Kidney capillary endothelial cell (primary cell): Measurements from ENCODE around the gene TRPC4AP.
A peak's percentile ranks its signal among the peaks of the same experiment; 100 is the strongest.

Experiments
- DNase-seq: peaks from one replicate; pipeline ENCODE4 v3.0.0-alpha.2; 2018; ENCODE audit warnings: low spot score

The TRPC4AP gene

DNA sequence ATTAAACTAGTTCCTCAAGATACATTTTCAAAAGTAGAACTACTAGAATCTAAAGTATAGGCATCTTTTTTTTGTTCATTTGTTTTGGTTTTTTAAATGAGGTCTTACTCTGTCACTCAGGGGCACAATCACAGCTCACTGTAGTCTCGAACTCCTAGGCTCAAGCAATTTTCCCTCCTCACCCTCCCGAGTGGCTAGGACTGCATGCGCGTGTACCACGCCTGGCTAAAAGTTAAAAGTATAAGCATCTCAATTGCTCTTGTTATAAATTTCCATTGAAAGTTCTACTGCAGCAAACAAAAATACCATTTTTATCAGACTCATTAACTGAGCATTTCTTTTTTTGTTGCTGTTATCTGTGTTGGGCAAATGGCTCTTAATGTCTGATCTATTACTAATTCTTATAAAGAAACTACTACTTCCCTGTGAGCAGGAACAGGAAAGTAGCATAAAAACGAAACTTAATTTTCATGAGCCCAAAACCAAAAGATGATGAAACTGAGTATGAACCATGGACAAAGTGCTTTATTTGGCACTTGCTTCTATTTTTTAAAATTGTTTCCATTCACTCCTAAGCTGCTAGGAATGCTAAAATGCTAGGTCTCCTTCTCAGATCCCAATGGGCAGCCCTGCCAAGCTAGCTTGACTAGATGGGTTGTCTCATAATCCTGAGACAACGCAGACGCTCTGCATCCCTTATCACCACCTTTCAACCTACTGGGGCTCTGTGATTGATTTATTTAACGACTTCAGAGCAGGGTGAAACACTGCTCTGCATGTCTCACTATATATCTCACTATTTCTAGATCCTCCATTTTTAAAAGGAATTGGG lies 36.9 kb downstream of the TRPC4AP start:
- no peak for DNase-seq

DNA sequence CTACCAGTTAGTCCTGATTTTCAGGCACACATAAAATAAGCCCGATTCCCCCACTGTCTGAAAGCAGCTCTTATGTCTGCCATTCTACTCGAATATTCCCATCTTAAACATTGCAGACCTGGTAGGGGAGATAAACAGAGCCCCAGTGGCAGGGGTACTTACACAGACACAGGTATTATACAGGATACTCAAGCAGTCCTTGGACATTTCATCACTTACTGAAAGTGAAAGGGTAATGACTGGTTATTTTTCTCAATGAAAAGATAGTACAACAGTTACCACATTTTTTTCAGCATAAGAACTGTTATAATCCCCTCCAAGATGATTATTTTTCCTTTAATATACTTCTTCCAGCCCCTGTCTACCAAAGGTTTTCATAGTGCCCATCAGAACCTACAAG lies 37.8 kb downstream of the TRPC4AP start:
- DNase-seq, result no peak

DNA sequence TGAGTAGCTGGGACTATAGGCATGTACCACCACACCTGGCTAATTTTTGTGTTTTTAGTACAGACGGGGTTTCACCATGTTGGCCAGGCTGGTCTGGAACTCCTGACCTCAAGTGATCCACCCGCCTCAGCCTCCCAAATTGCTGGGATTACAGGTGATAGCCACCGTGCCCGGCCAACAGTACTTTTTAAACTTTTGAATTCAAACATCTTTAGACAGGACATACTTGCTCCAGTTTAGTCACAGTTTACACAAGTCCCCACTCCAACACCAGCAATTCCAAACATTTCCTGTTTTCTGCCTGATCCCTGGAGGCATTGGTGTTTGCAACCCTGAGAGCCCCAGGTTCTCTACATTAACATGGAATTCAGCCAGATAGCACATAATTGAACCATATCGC lies 40.0 kb downstream of the TRPC4AP start:
- peak; percentile 2 for DNase-seq

DNA sequence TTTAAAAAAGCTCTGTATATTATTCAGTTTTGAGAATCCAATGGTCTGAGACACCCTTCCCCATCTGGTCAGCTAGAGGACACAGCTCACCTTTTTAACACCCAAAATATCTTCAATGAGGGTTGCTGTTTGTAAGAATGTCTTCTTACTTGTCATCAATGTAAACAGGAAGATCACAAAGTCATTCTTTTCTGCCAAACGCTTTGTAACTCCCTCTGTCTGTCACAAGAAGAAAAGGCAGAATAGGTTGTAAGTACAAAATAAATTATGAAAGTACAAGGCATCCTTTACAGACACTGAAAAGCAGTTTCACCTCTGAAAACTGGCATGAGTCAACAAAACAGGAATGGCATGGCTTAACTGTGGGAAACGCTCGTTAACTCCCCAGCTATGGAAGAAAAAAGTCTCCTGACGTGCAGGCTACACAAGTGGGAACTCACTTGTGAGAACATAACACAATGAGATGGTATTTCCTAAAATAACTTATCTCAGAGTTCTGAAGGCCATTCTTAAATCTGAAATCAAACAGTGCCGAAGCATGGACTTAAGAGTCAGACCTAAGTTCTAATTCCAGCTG lies 42.7 kb downstream of the TRPC4AP start:
- DNase-seq, result no peak

DNA sequence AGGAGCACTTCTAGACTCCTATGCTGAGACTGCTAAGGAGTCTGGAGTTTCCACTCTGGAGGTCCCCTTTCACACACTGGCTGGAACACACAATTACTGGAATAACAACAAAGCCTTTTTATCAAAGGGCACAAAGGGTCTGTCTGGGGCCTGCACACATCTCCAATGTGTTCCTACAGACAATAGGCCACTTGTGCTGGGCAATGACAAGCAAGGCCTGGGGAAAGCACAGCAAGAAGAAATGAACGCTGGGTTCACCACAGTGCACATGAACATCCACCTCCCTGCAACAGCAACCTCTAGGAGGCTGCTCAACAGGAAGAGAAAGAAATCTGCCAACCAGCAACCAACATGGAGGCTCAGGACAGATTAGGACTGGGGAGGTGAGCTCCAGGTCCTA lies 43.9 kb downstream of the TRPC4AP start:
- no peak for DNase-seq

DNA sequence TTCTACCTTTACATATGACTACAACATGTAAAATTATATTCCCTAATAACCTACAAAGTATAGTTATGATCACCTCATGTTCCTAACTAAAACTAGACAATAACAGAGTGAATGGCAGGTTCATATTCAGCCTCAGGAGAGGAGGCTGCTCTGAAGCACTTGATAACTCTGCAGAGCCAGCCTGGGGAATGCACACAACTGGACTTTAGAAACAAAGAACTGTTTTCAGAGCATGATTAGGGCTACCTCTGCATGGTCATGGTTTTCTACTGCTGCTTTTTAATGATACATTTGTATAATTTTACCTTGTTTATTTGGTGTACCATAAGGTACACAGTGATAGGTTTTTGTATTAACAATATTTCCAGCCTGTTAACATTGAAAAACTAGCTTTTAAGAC lies 50.3 kb downstream of the TRPC4AP start:
- no peak for DNase-seq

DNA sequence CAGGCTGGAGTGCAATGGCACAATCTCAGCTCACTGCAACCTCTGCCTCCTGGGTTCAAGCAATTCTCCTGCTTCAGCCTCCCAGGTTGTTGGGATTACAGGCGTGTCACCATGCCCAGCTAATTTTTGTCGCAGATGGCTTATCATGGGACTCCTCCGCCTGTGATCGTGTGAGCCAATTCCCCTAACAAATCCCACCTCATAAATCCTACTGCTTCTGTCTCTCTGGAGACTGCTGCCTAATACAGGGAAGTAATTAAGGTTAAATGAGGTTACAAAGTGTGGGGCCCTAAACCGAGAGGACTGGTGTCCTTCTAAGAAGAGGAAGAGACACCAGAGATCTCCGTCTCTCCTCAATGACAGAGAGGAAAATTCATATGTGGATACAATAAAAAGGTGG lies 52.0 kb downstream of the TRPC4AP start:
- DNase-seq, result no peak

DNA sequence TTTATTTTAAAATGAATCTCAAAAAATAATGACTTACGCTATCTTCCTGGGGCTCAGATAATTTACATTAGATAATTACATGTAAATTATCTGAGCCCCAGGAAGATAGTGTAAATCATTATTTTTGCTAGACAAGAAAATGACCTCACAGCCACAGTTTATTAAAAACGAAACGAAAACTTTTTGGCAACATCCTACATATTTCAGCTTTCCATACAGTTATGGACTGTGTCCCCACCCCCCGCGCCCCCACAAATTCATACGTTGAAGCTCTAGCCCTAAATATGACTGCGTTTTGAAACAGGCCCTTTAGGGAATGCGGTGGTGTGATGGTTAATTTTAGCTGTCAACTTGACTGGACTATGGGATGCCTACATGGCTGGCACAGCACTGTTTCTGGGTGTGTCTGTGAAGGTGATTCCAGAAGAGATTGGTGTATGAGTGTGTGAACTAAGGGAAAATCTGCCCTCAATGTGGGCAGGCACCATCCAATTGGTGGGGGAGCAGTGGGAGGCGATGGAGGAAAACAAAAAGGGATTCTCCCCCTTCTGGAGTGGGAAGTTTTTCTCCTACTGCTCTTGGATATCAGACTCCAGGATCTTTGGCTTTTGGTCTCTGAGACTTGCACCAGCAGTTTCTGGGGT lies 52.6 kb downstream of the TRPC4AP start:
- no peak for DNase-seq

DNA sequence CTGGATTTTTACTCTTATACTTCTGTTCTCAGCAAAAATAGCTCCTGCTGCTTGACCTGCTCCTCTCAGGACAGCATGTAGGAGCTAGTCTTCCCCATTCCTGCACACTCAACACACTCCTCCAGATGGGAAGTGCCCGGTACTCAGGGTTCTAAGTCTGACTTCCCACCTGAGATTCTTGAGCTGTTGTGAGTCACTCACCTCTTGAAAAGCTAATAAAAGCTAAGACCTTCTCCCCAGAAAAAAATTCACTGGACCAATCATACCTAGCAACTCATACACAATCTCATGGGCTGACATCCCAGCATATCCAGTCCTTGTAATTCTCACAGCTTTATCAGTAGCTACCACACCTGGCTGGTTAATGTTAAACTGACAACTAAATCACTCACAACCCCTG lies 53.5 kb downstream of the TRPC4AP start:
- no peak for DNase-seq

DNA sequence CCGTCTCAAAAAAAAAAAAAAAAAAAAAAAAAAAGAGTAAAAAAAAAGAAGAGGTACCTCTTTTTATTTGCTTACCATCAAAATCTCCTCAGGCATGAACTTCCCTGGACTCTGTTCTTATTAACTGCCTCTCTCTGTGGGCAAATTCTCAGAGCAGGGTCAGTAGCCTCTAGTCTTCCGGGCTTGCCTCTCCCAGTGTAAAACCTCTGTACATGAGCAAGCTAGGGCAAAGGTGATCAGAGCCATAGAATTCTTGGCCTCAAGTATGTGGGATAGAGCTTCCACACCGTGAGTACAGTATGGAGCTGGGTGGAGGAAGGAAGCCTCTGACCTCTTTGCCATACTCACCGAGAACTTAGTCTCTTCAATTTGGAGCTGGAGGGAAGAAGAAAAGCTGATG lies 58.5 kb downstream of the TRPC4AP start:
- DNase-seq, result no peak

DNA sequence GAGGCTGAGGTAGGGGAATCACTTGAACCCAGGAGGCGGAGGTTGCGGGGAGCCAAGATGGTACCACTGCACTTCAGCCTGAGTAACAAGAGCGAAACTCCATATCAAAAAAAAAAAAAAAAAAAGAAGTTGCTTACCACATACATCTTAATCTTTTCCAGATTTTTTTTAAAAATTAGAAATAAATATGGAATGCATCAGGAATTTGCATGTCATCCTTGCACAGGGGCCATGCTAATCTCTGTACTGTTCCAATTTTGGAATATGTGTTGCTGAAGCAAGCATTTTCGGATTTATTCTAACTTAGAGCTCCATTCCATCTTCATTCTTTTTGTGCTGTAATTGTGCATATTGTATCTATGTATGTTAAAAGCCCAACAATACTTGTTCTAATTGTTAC lies 62.5 kb downstream of the TRPC4AP start:
- no peak for DNase-seq

DNA sequence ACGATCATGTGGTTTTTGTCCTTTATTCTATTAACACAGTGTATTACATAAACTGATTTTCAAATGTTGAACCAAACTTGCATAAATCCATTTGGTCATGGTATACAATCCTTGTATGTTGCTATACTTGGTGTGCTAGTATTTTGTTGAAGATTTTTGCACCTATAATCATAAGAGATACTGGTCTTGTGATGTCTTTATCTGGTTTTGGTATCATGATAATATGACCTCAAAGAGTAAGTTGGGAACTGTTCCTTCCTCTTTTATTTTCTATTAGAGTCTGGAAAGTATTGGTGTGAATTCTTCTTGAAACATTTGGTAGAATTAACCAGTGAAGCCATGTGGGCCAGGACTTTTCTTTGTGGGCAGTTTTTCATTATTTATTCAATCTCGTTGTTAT lies 65.3 kb downstream of the TRPC4AP start:
- DNase-seq, result no peak

DNA sequence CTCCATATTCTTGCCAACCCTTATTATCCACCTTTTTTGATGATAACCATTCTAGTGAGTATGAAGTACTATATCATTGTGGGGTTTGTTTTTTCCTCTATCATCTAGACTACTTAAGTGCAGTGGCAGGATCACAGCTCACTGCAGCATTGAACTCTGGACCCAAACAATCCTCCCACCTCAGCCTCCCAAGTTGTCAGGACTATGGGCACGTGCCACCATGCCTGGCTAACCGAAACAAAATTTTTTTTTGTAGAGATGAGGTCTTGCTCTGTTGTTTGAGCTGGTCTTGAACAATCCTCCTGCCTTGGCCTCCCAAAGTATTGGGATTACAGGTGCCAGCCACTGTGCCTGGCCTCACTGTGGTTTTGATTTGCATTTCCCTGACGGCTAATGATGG lies 67.5 kb downstream of the TRPC4AP start:
- no peak for DNase-seq

DNA sequence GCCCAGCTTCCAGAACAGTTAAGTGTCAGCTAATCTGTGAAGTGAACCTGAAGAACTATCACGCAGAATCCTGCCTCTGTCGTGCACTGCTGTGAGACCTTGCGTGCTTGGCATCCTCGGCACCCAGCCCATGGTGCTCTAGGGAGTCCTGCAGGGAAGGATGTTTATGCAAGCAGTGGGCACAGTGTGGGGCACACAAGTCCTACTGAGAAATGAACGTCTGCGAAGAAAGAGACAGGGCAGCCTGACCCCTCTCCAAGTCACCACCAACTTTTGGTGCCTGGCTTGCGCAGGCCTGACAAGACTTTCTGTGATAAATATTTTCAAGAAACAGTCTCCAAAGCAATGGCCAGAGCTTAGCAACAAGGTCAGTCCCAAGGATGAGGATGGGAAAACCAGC lies 69.0 kb downstream of the TRPC4AP start:
- no peak for DNase-seq

DNA sequence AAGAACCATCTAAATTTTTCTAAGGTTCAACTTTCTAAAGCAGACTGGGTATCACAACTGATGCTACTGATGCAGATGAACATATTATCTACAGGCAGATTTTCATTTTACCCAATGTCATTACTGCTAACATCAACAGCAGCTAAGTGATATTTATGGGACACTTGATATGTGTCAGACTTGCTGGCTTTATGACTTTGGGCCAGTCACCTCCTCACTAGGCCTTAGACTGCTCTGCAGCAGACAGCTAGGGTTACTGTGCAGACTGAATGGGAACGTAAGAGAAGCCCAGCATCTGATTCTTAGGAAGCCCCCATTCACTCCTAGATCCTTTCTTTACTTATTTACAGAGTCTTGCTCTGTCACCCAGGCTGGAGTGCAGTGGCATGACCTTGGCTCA lies 70.8 kb downstream of the TRPC4AP start:
- DNase-seq, result no peak

DNA sequence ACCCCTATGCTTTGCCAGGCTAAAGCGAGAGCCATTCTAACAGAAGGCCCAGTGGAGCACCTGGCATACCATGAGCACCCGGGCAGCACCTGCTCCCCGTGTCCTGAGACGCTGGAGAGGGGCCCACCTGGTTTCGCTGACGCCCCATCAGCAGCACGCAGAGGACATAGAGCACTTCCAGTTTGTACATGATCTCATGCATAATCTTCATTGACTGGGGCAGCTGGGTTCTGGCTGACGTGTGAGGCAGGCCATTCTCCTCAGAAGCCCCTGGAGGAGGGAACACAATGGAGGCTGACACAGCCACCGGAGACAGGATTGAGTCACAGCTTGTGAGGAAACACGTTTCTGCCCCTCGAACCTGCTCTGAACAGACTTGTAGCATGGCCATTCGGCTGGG lies 71.5 kb downstream of the TRPC4AP start:
- DNase-seq, result peak; percentile 76

DNA sequence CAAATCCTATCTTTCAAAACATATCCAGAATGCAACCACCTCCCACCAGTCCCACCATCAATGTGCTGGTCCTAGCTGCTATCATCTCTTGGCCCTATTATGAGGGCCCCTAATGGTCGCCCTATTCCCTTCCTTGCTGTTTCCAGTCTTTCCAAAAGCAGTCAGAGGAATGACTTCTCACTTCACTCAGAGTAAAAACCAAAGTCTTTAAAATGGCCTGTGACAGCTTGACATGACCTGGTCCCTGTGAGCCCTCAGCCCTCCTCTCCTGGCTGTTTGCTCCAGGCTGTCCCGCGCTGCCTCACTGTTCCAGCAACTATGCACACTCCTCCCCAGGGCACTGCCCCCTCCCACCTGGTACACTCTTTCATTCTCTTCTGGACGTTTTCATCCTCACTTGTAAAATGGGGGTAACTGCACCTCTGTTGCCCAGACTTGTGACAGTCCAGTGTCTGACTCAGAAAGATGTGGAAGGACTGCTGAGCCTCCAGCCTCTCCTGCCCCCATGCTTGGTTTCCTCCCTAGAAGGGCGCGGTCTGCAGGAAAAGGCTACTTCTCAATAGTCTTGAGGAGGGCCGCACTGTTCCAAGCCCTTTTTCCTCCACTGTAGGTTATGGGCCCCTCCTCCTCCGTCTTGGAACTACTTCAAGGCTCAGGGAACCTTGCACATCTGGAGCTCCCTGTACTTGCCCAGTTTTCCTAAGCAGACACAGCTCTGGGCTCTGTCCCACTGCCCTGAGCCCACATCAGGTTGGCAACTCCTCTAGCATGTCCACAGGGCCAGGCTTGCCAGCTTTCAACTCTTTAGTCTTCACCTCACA lies 72.3 kb downstream of the TRPC4AP start:
- no peak for DNase-seq

DNA sequence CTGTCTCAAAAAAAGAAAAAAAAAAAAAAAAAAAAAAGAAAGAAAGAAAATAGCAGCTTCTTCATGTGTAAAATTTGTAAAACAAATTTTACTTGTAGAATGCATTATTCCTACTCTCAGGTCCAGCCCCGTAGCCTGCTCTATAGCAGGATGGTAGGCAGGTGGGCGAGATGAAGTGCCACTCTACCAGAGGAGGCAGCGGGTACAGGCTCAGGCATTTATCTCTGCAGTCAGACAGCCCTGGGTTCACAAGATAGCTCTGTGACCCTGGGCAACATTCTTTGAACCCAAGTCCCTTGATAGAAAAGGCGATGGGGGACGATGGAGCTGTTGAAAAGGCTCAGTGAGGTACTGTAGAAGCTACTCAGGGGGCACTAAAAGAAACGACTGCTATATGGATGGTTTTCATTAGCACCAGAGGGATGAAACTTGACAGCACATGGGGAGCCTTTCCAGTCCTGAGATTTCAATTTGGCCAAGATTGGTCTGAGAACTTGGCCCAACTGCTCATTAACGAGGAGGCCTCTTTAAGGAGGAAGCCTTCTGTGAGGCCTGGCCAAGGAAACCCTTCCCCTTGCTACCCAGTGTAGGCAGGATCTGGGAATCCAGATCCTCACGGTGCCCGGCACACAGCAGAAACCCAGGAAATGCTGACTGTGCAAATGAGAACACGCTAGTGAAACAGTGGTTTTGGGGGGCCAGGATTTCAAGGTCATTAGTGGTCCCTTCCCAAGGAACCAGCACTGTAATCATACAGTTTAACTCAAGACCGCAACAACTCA lies 73.8 kb downstream of the TRPC4AP start:
- DNase-seq, result no peak

DNA sequence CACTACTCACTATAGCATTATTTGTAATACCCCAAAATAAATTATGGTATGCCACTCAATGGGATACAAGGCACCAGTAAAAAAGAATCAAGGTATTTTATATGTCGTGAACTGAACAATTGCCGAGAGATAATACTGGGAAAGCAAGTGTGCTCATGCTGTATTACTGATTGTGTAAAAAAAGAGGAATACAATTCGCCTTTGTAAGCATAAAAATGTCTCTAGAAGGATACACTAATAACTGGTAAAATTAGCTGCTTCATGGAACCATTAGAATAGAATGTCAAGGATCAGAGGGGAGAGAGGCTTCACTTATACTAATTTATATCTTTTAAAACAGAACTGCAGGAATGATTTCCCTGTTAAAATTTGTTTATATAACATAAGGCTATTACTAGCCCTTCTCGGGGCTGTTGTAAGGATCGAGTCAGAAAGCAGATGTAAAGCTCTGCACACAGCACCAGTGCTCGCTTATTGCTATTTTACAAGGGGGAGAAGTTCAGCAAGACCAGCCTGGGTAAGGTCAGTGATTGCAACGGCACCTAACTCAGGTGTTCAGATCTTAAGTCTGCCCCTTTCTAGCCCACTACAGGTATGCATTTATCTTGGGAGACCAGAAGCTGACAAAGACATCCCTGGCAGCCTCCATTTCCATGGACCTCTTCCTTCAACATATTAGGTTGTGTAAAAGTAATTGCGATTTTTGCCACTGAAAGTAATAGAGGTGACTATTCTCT lies 75.3 kb downstream of the TRPC4AP start:
- DNase-seq, result no peak

DNA sequence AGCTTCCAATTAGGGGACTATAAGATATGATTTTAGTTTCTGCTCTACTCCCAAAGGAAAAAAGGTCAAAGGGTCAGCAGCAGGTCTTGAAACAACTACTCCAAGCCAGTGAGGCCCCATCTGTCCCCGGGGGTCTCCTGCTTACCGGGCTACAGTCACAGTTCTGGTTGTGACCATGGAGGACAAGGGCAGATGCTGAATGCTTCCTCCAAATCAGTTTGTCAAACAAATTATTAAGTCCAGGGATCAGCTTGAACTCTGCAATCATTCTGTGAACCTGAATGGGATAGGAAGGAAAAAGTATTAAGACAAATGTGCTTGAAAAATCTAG lies 76.8 kb downstream of the TRPC4AP start:
- no peak for DNase-seq

DNA sequence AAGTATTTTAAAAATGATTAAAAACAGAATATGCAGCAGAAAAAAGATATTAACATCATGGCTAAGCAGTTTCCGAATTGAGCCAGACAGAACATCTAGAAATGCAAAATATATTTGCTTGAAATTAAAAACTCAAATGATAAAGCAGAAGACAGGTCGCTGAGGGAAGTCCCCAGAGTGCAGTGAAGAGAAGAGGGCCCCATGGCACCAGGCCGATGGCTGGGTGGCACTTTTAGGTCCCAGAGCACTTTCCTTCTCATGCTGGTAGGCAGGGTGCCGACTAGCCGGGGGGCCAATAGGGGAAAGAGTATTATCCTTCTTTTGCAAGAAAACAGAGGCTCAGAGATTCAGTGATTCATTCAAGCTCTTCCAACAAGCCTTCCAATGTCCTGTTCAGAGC lies 78.1 kb downstream of the TRPC4AP start:
- DNase-seq, result no peak
